Astrocyte (in vitro differentiated cells and primary cell): ENCODE measurements around the gene GPATCH1.

Experiments used
- EZH2 ChIP-seq: IDR thresholded peaks from 2 replicates; pipeline ENCODE4 v1.6.1; 2012; ENCODE audit warnings: mild to moderate bottlenecking, low read length, inconsistent platforms; ENCODE audit not compliant: insufficient read depth
- TF ChIP-seq, protein P1 (sequence below): IDR thresholded peaks from 2 replicates; pipeline ENCODE4 v1.5.1; 2011; ENCODE audit warnings: low read depth, mild to moderate bottlenecking, inconsistent platforms, low read length, moderate library complexity; ENCODE audit not compliant: insufficient read depth

DNA sequence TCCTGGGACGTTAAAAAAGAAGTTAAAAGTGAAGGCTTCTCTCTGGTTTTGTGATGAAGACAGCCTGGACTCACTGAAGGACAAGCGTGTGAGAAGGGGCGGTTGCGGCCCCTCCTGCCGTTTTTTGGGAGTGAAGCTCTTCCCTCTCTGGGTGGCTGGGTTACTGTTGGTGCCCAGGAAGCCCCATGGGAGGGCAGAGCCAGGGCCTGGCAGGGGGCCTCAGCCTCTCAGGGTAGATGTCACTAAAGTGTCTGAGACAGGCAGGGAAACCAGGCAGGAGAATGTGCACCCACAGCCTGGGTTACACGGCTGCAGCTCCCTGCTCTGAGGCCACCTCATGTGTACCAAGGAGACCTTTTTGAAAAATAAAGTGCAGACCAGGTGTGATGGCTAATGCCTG lies 49.5 kb downstream of the GPATCH1 start:
- TF ChIP-seq, protein P1, sequence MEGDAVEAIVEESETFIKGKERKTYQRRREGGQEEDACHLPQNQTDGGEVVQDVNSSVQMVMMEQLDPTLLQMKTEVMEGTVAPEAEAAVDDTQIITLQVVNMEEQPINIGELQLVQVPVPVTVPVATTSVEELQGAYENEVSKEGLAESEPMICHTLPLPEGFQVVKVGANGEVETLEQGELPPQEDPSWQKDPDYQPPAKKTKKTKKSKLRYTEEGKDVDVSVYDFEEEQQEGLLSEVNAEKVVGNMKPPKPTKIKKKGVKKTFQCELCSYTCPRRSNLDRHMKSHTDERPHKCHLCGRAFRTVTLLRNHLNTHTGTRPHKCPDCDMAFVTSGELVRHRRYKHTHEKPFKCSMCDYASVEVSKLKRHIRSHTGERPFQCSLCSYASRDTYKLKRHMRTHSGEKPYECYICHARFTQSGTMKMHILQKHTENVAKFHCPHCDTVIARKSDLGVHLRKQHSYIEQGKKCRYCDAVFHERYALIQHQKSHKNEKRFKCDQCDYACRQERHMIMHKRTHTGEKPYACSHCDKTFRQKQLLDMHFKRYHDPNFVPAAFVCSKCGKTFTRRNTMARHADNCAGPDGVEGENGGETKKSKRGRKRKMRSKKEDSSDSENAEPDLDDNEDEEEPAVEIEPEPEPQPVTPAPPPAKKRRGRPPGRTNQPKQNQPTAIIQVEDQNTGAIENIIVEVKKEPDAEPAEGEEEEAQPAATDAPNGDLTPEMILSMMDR, result no peak
- no peak for TF ChIP-seq EZH2
